ENCODE data around the gene CASP6. TPM values are rescaled to one million over a fixed set of nuclear protein-coding genes. Genes with fewer than 3 reads are reported as not detected.

CASP6 gene
- total and polyA plus RNA-seq, 2 experiments from 2014 or later: 15.8 to 18.5 TPM

- no peaks in the 10 kb centered on the region for H3K27me3 ChIP-seq (replicated peaks; ENCODE audit: insufficient read depth)
- 64 to 66% methylated on average over 5 of the region's 5 CpGs for WGBS, 2 experiments (ENCODE audit: low coverage in 1 of 2, low lambda C conversion rate in 2 of 2, missing lambda C conversion rate in 2 of 2)
Measured at GRCh38 chr4:109648266-109648996, 54.8 kb downstream of the CASP6 start.

GRCh38 chr4:109645874-109646710, 57.2 kb downstream of the CASP6 start:
- no peaks in the 10 kb centered on the region for H3K4me1 ChIP-seq (ENCODE audit: insufficient read depth)
- no peaks in the 10 kb centered on the region; the same call in 1 of the 2 replicates for H4K20me1 ChIP-seq (ENCODE audit: insufficient read depth)
- H3K4me3 ChIP-seq: no peak overlapping the region
- in situ Hi-C loops (cut with MboI): no loop called here
- no peaks in the 10 kb centered on the region for H3F3A ChIP-seq (ENCODE audit: insufficient read depth)
- no peak overlapping the region for H3K9ac ChIP-seq
- no peak overlapping the region for H3K27ac ChIP-seq
- H3K4me2 ChIP-seq (ENCODE audit: unreplicated experiment): no peak overlapping the region
- H3K79me2 ChIP-seq (ENCODE audit: insufficient read depth): no peaks in the 10 kb centered on the region
- DNase-seq: no peak
- H3K9me3 ChIP-seq (ENCODE audit: low read depth): peaks cover 6% of the 10 kb centered on the region
- no peak for TF ChIP-seq EZH2 (IDR thresholded peaks at IDR 0.05; ENCODE audit: insufficient read depth, poor library complexity, severe bottlenecking)
- TF ChIP-seq EZH2phosphoT487 (IDR thresholded peaks at IDR 0.05; ENCODE audit: insufficient read depth, low read depth): no peak
- WGBS, 2 experiments (ENCODE audit: low coverage in 1 of 2, low lambda C conversion rate in 2 of 2, missing lambda C conversion rate in 2 of 2): 66 to 70% methylated on average over 7 of the region's 7 CpGs
- H3K9me2 ChIP-seq (ENCODE audit: insufficient read depth): no peaks in the 10 kb centered on the region
- H3K27me3 ChIP-seq (replicated peaks; ENCODE audit: insufficient read depth): no peaks in the 10 kb centered on the region
- no peak overlapping the region for H2AFZ ChIP-seq
- no peaks in the 10 kb centered on the region for H3K36me3 ChIP-seq (ENCODE audit: low read depth)

More at GRCh38 chr4:109648266-109648996, 54.8 kb downstream of the CASP6 start:
- Histone ChIP-seq H2AFZ (no peak overlapping the region), H4K20me1 (ENCODE audit: insufficient read depth) (no peaks in the 10 kb centered on the region; the same call in 1 of the 2 replicates), H3K9me3 (ENCODE audit: low read depth) (peaks cover 6% of the 10 kb centered on the region), H3K4me1 (ENCODE audit: insufficient read depth) (no peaks in the 10 kb centered on the region), H3K9ac (no peak overlapping the region), H3K4me3 (no peak overlapping the region), H3K9me2 (ENCODE audit: insufficient read depth) (no peaks in the 10 kb centered on the region), H3K4me2 (ENCODE audit: unreplicated experiment) (no peak overlapping the region), H3K36me3 (ENCODE audit: low read depth) (no peaks in the 10 kb centered on the region), H3F3A (ENCODE audit: insufficient read depth) (no peaks in the 10 kb centered on the region), H3K79me2 (ENCODE audit: insufficient read depth) (no peaks in the 10 kb centered on the region), H3K27ac (no peak overlapping the region)
- in situ Hi-C loops (cut with MboI): no loop called here
- DNase-seq: no peak
- TF ChIP-seq EZH2phosphoT487 (IDR thresholded peaks at IDR 0.05; ENCODE audit: insufficient read depth, low read depth) (no peak), EZH2 (IDR thresholded peaks at IDR 0.05; ENCODE audit: insufficient read depth, poor library complexity, severe bottlenecking) (no peak)

- in situ Hi-C loops (cut with MboI): no loop called here
- Histone ChIP-seq H2AFZ (no peak overlapping the region), H3K9me3 (ENCODE audit: low read depth) (no peaks in the 10 kb centered on the region), H3K79me2 (ENCODE audit: insufficient read depth) (no peaks in the 10 kb centered on the region), H3K27ac (no peak overlapping the region), H3K9me2 (ENCODE audit: insufficient read depth) (no peaks in the 10 kb centered on the region), H3K9ac (no peak overlapping the region), H3K36me3 (ENCODE audit: low read depth) (no peaks in the 10 kb centered on the region), H3F3A (ENCODE audit: insufficient read depth) (no peaks in the 10 kb centered on the region), H3K4me2 (ENCODE audit: unreplicated experiment) (no peak overlapping the region), H4K20me1 (ENCODE audit: insufficient read depth) (no peaks in the 10 kb centered on the region; the same call in 1 of the 2 replicates), H3K4me3 (no peak overlapping the region), H3K27me3 (replicated peaks; ENCODE audit: insufficient read depth) (no peaks in the 10 kb centered on the region), H3K4me1 (ENCODE audit: insufficient read depth) (no peaks in the 10 kb centered on the region)
- TF ChIP-seq EZH2phosphoT487 (IDR thresholded peaks at IDR 0.05; ENCODE audit: insufficient read depth, low read depth) (no peak), EZH2 (IDR thresholded peaks at IDR 0.05; ENCODE audit: insufficient read depth, poor library complexity, severe bottlenecking) (no peak)
- 93 to 95% methylated on average over 2 of the region's 2 CpGs for WGBS, 2 experiments (ENCODE audit: low coverage in 1 of 2, low lambda C conversion rate in 2 of 2, missing lambda C conversion rate in 2 of 2)
- no peak for DNase-seq
Measured at GRCh38 chr4:109640644-109641043, 62.6 kb downstream of the CASP6 start.

Small RNAs within 50 kb of the gene (small RNA-seq; reads per million reads assigned to genes)
- not detected for gene HIGD1AP14 (ENCODE audit: low read depth, low replicate concordance)

Other genes starting within 250 kb of the CASP6 start
- 34.1 and 52.6 TPM in 2 replicates for gene MCUB, start 143.2 kb downstream of the CASP6 start, total RNA-seq (2014; rRNA removed; shearing (Covaris generic))
- gene MCUB, start 143.2 kb downstream of the CASP6 start, polyA plus RNA-seq (2016; fragmentation: Nextera tagmentation; extraction: Ambion mirVana): 30.1 and 32.9 TPM in 2 replicates
- gene PLA2G12A, start 26.6 kb upstream of the CASP6 start, total RNA-seq (2014; rRNA removed; shearing (Covaris generic)): 11.4 and 14.4 TPM in 2 replicates
- 41.5 and 44.8 TPM in 2 replicates for gene PLA2G12A, start 26.6 kb upstream of the CASP6 start, polyA plus RNA-seq (2016; fragmentation: Nextera tagmentation; extraction: Ambion mirVana)
- 0.22 TPM in 1 of 2 replicates, not detected in the other for gene CFI, start 98.6 kb upstream of the CASP6 start, total RNA-seq (2014; rRNA removed; shearing (Covaris generic))
- 0.18 TPM in 1 of 2 replicates, not detected in the other for gene CFI, start 98.6 kb upstream of the CASP6 start, polyA plus RNA-seq (2016; fragmentation: Nextera tagmentation; extraction: Ambion mirVana)
- 5.9 and 8.5 TPM in 2 replicates for gene GAR1, start 112.3 kb upstream of the CASP6 start, total RNA-seq (2014; rRNA removed; shearing (Covaris generic))
- gene GAR1, start 112.3 kb upstream of the CASP6 start, polyA plus RNA-seq (2016; fragmentation: Nextera tagmentation; extraction: Ambion mirVana): 42.3 and 42.7 TPM in 2 replicates
- 0.13 TPM in 1 of 2 replicates, not detected in the other for gene RRH, start 124.5 kb upstream of the CASP6 start, total RNA-seq (2014; rRNA removed; shearing (Covaris generic))
- not detected in 2 replicates for gene RRH, start 124.5 kb upstream of the CASP6 start, polyA plus RNA-seq (2016; fragmentation: Nextera tagmentation; extraction: Ambion mirVana)
- gene LRIT3, start 144.7 kb upstream of the CASP6 start, total RNA-seq (2014; rRNA removed; shearing (Covaris generic)): 0.11 TPM in 1 of 2 replicates, not detected in the other
- not detected in 2 replicates for gene LRIT3, start 144.7 kb upstream of the CASP6 start, polyA plus RNA-seq (2016; fragmentation: Nextera tagmentation; extraction: Ambion mirVana)
- 0.13 and 0.43 TPM in 2 replicates for gene EGF, start 209.4 kb upstream of the CASP6 start, total RNA-seq (2014; rRNA removed; shearing (Covaris generic))
- gene EGF, start 209.4 kb upstream of the CASP6 start, polyA plus RNA-seq (2016; fragmentation: Nextera tagmentation; extraction: Ambion mirVana): not detected in 2 replicates